GM13976 (cell line): ENCODE data around the gene OR51I2.

Experiments used
- DNase-seq: peaks from one replicate; pipeline ENCODE4 v3.0.0; 2012; ENCODE audit warnings: low spot score
- CTCF ChIP-seq: IDR thresholded peaks from 2 replicates; pipeline ENCODE4 v1.5.1; 2012; ENCODE audit warnings: borderline replicate concordance, mild to moderate bottlenecking; ENCODE audit not compliant: insufficient read depth; ENCODE audit errors: extremely low read depth, missing control alignments, control extremely low read depth
- in situ Hi-C: fragments of 300-500 bp; cut with MboI; formaldehyde crosslinking; loops from one replicate; pipeline ENCODE4 v1.12.0; 2022; ENCODE audit warnings: low sequenced_read_pairs, mixed read lengths, inconsistent platforms; ENCODE audit not compliant: unreplicated experiment

OR51I2 gene

GRCh38 chr11:5449023-5449422, at the start of gene OR51I2:
Gene OR51I2, plus strand, starts transcription at chr11:5449323. Its CDS starts 4,166 bp downstream, at chr11:5453489.
- no peak for TF ChIP-seq CTCF
- no peak for DNase-seq
- in situ Hi-C loops, result no loop called here

- TF ChIP-seq CTCF, result no peak
- in situ Hi-C loops, result no loop called here
Observed at GRCh38 chr11:5405173-5405572, 44.0 kb upstream of the OR51I2 start.

GRCh38 chr11:5420993-5421392, 28.1 kb upstream of the OR51I2 start:
- no peak for TF ChIP-seq CTCF
- in situ Hi-C loops, result no loop called here
- no peak for DNase-seq

More at GRCh38 chr11:5405173-5405572, 44.0 kb upstream of the OR51I2 start:
- DNase-seq, result no peak

GRCh38 chr11:5421811-5422210, 27.3 kb upstream of the OR51I2 start, which contains the start of gene OR51Q1:
Gene OR51Q1, plus strand, starts transcription at chr11:5422111. Its CDS starts 90 bp downstream, at chr11:5422201.
- TF ChIP-seq CTCF, result no peak
- no peak for DNase-seq
- in situ Hi-C loops, result no loop called here

GRCh38 chr11:5423131-5423530, 26.0 kb upstream of the OR51I2 start:
- TF ChIP-seq CTCF, result no peak
- DNase-seq, result no peak
- in situ Hi-C loops, result no loop called here

- DNase-seq, result no peak
- in situ Hi-C loops, result no loop called here
- no peak for TF ChIP-seq CTCF
Observed at GRCh38 chr11:5441414-5441813, 7.7 kb upstream of the OR51I2 start, which contains the start of gene OR51I1. Gene OR51I1, minus strand, starts transcription at chr11:5441514. Its CDS starts 0 bp downstream, at chr11:5441514.
